GM20000 (cell line): ENCODE results near the gene YTHDF1.

Source experiments
- DNase-seq: peaks from one replicate; pipeline ENCODE4 v3.0.0; 2012; ENCODE audit warnings: low spot score
- TF ChIP-seq, protein P1 (sequence below): IDR thresholded peaks from 2 replicates; pipeline ENCODE4 v1.5.1; 2012; ENCODE audit warnings: mild to moderate bottlenecking, control low read depth; ENCODE audit errors: extremely low read depth, missing control alignments

Gene YTHDF1

DNA sequence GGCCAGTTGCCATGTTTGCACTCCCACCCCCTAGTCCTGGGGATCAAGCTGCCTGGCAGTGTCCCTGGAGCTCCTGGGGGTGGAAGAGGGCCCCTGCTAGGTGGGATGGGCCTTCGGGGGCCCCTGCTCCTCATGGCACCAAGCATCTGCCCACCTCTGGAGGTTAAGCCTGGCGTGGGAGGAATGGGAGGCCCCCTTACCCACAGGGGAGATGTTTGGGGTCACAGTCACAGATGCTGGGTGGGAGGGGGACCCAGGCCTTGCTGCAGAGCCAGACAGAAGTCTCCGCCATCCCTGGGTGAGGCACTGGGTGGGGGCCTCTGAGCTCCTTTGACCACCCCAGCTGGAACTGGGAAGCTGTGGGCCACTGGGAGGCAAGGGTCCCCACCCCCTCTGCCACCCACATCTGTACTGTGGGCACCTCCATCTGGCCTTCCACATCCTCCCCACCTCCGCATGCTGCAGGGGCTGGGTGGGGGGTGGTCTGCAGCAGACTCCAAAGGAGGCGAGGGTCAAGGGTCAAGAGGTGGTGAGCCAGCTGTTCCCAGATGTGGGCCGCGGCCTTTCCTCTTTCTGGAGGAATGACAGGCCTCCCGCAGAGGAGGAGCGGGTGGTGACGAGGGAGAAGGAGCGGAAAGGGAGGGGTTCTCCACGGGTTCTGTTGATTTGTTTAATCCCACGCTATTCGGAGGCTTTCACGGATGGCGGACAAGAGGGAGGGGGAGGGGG lies 41.5 kb downstream of the YTHDF1 start:
- no peak for DNase-seq
- TF ChIP-seq, protein P1, sequence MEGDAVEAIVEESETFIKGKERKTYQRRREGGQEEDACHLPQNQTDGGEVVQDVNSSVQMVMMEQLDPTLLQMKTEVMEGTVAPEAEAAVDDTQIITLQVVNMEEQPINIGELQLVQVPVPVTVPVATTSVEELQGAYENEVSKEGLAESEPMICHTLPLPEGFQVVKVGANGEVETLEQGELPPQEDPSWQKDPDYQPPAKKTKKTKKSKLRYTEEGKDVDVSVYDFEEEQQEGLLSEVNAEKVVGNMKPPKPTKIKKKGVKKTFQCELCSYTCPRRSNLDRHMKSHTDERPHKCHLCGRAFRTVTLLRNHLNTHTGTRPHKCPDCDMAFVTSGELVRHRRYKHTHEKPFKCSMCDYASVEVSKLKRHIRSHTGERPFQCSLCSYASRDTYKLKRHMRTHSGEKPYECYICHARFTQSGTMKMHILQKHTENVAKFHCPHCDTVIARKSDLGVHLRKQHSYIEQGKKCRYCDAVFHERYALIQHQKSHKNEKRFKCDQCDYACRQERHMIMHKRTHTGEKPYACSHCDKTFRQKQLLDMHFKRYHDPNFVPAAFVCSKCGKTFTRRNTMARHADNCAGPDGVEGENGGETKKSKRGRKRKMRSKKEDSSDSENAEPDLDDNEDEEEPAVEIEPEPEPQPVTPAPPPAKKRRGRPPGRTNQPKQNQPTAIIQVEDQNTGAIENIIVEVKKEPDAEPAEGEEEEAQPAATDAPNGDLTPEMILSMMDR = no peak

DNA sequence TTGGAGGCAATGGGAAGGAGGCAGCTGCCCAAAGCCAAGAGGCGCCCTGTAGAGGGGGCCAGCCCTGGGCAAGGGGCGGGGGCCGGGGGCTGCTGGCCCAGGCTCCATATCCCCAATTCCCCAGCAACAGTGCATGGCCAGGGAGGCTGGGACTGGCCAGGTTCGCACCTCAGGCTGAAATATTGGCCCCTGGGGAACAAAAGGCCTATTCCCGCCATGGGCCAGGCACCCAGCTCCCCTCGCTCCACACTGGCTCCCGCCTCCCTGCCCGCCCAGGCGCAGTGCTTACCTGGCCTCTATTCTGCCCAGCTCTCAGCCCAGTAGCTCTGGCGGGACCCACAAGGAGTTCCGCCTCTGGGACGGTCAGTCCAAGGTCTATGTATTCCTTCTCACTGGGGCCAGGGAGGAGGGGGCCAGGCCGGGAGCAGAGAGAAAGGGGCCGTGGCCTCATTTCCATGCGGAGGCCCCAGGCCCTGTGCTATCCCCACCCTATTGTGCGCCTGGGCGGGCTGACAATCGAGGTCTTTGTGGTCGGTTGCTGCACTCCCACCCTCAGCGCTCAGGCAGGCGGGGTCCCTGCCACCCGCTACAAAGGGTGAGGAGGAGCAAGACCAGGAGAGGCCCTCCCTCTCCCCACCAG lies 42.3 kb downstream of the YTHDF1 start:
- DNase-seq = no peak
- TF ChIP-seq, protein P1 = no peak

GRCh38 chr20:63172726-63173125 lies 43.2 kb downstream of the YTHDF1 start:
- DNase-seq = peak; percentile 57
- TF ChIP-seq, protein P1 = no peak

- no peak for DNase-seq
- TF ChIP-seq, protein P1 = no peak
These were observed 43.9 kb downstream of the YTHDF1 start for GRCh38 chr20:63171991-63172390.

GRCh38 chr20:63169681-63170080 lies 46.2 kb downstream of the YTHDF1 start:
- no peak for DNase-seq
- TF ChIP-seq, protein P1 = no peak

GRCh38 chr20:63168861-63169260 lies 47.1 kb downstream of the YTHDF1 start:
- TF ChIP-seq, protein P1 = no peak
- DNase-seq = no peak

GRCh38 chr20:63167918-63168520 lies 47.9 kb downstream of the YTHDF1 start:
- no peak for DNase-seq
- TF ChIP-seq, protein P1 = no peak
